ENCODE results near the gene PRKAG2. TPM values are rescaled to one million over a fixed set of nuclear protein-coding genes. Genes with fewer than 3 reads are reported as not detected.

The PRKAG2 gene
- total RNA-seq, 4 donors from 2014 or later, result 25.1 to 57.8 (median 46.7) TPM

- WGBS, 2 donors (ENCODE audit: low coverage in 1 of 2), result 83 to 85% methylated on average over 8 to 11 of the region's 11 CpGs
- Histone ChIP-seq H3K4me3 (no peak overlapping the region), H3K36me3 (no peaks in the 10 kb centered on the region), H3K9me3 (no peaks in the 10 kb centered on the region), H3K27ac (peak overlapping the region; percentile 50 to 82 (median 70)), H3K27me3 (no peaks in the 10 kb centered on the region), H3K4me1 (peaks cover 0 to 18% (median 3%) of the 10 kb centered on the region in 4 donors)
- in situ Hi-C loops (cut with MboI; ENCODE audit: low pct_ligation_motif_present in 1 of 4, low pct_unique_long_range_greater_than_20kb in 1 of 4, low sequenced_read_pairs in 3 of 4) (no loop called here), intact Hi-C loops (cut with DNase I; ENCODE audit: low total_unique reads) (no loop called here)
- no peak for DNase-seq
- TF ChIP-seq POLR2A (IDR thresholded peaks at IDR 0.05), result no peak
- TF ChIP-seq, protein P1, sequence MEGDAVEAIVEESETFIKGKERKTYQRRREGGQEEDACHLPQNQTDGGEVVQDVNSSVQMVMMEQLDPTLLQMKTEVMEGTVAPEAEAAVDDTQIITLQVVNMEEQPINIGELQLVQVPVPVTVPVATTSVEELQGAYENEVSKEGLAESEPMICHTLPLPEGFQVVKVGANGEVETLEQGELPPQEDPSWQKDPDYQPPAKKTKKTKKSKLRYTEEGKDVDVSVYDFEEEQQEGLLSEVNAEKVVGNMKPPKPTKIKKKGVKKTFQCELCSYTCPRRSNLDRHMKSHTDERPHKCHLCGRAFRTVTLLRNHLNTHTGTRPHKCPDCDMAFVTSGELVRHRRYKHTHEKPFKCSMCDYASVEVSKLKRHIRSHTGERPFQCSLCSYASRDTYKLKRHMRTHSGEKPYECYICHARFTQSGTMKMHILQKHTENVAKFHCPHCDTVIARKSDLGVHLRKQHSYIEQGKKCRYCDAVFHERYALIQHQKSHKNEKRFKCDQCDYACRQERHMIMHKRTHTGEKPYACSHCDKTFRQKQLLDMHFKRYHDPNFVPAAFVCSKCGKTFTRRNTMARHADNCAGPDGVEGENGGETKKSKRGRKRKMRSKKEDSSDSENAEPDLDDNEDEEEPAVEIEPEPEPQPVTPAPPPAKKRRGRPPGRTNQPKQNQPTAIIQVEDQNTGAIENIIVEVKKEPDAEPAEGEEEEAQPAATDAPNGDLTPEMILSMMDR (IDR thresholded peaks at IDR 0.05), result no peak
- no peak for TF ChIP-seq POLR2AphosphoS5 (IDR thresholded peaks at IDR 0.05)
- TF ChIP-seq EP300 (IDR thresholded peaks at IDR 0.05; ENCODE audit: low read depth), result no peak
Measured at GRCh38 chr7:151679881-151680612, 196.9 kb downstream of the PRKAG2 start.

- Histone ChIP-seq H3K27me3 (no peaks in the 10 kb centered on the region), H3K9me3 (no peaks in the 10 kb centered on the region), H3K4me1 (peaks cover 0 to 18% (median 3%) of the 10 kb centered on the region in 4 donors), H3K4me3 (no peak overlapping the region), H3K27ac (peak overlapping the region in 2 of 4 donors; percentile 82), H3K36me3 (no peaks in the 10 kb centered on the region)
- in situ Hi-C loops (cut with MboI; ENCODE audit: low pct_ligation_motif_present in 1 of 4, low pct_unique_long_range_greater_than_20kb in 1 of 4, low sequenced_read_pairs in 3 of 4) (no loop called here), intact Hi-C loops (cut with DNase I; ENCODE audit: low total_unique reads) (no loop called here)
- WGBS, 2 donors (ENCODE audit: low coverage in 1 of 2), result 51% methylated on average over 8 of the region's 8 CpGs; no CpG with 5 or more reads in 1 of the 2 donors
- TF ChIP-seq, protein P1 (IDR thresholded peaks at IDR 0.05), result no peak
- no peak for DNase-seq
Measured at GRCh38 chr7:151679071-151679708, 197.7 kb downstream of the PRKAG2 start.

DNA sequence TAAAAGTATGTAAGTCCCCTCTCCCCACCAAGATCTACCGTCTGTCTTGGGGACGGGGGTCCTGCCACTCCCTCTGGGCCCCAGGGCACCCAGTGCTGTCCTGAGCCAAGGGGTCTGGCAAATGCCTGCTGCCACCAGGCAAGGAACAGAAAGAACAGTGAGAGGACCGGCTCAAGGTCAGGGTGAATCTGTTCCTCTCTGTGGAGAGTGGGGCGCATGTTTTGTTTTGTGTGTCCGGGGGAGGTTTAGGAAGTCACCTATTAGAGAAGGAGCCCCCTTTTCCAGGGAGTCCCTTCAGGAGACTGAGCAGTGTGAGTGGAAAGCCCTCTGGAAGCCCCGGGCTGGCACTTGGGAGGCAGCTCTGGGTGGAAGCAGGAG lies 198.7 kb downstream of the PRKAG2 start:
- H3K36me3 ChIP-seq, result no peaks in the 10 kb centered on the region
- TF ChIP-seq, protein P1 (IDR thresholded peaks at IDR 0.05), result no peak
- TF ChIP-seq EP300 (IDR thresholded peaks at IDR 0.05; ENCODE audit: low read depth) (no peak), POLR2AphosphoS5 (IDR thresholded peaks at IDR 0.05) (no peak), POLR2A (IDR thresholded peaks at IDR 0.05) (no peak)
- no peak overlapping the region for H3K4me3 ChIP-seq
- WGBS, 2 donors (ENCODE audit: low coverage in 1 of 2), result 93% methylated on average over 6 of the region's 6 CpGs; no CpG with 5 or more reads in 1 of the 2 donors
- H3K27me3 ChIP-seq, result no peaks in the 10 kb centered on the region
- intact Hi-C loops (cut with DNase I; ENCODE audit: low total_unique reads) (no loop called here), in situ Hi-C loops (cut with MboI; ENCODE audit: low pct_ligation_motif_present in 1 of 4, low pct_unique_long_range_greater_than_20kb in 1 of 4, low sequenced_read_pairs in 3 of 4) (no loop called here)
- H3K27ac ChIP-seq, result no peak overlapping the region
- DNase-seq, result no peak
- peaks cover 0 to 18% (median 3%) of the 10 kb centered on the region in 4 donors for H3K4me1 ChIP-seq
- H3K9me3 ChIP-seq, result no peaks in the 10 kb centered on the region

GRCh38 chr7:151677581-151678226 lies 199.2 kb downstream of the PRKAG2 start:
- in situ Hi-C loops (cut with MboI; ENCODE audit: low pct_ligation_motif_present in 1 of 4, low pct_unique_long_range_greater_than_20kb in 1 of 4, low sequenced_read_pairs in 3 of 4), result no loop called here
- no peaks in the 10 kb centered on the region for H3K36me3 ChIP-seq
- H3K4me3 ChIP-seq, result no peak overlapping the region
- no peak for DNase-seq
- H3K9me3 ChIP-seq, result no peaks in the 10 kb centered on the region
- no peak overlapping the region for H3K27ac ChIP-seq
- intact Hi-C loops (cut with DNase I; ENCODE audit: low total_unique reads), result no loop called here
- WGBS, 2 donors (ENCODE audit: low coverage in 1 of 2), result 74 to 82% methylated on average over 10 to 14 of the region's 14 CpGs
- no peaks in the 10 kb centered on the region for H3K27me3 ChIP-seq
- TF ChIP-seq POLR2A (IDR thresholded peaks at IDR 0.05) (no peak), EP300 (IDR thresholded peaks at IDR 0.05; ENCODE audit: low read depth) (no peak), POLR2AphosphoS5 (IDR thresholded peaks at IDR 0.05) (no peak)
- TF ChIP-seq, protein P1 (IDR thresholded peaks at IDR 0.05), result no peak
- peaks cover 0 to 18% (median 3%) of the 10 kb centered on the region in 4 donors for H3K4me1 ChIP-seq

Measured in transverse colon (tissue), 4 donors.